GM12878 (cell line): ENCODE measurements around the gene MAP4. TPM values are rescaled to one million over a fixed set of nuclear protein-coding genes. Genes with fewer than 3 reads are reported as not detected.

ENCODE experiments used
- ATAC-seq: fragments of 200-7000 bp; cut with Tn5 transposase; 3 replicates; pipeline ENCODE4 v1.9.1; 2020; ENCODE audit warnings: mild to moderate bottlenecking, moderate library complexity
- BruUV-seq: library from RNA; stranded (reverse); fragments of 400-500 nt; replicated peaks from 2 replicates; lab custom pipeline; 2021; lab: Mats Ljungman, UMichigan
- CTCF ChIA-PET: fragments of 300-600 bp; sonication (Branson Sonifier 250); formaldehyde crosslinking; extraction: SDS; loops from one replicate; lab custom pipeline; 2021; ENCODE audit warnings: inconsistent platforms; lab: Yijun Ruan, JAX
- POLR2A ChIA-PET: fragments of 350-600 bp; formaldehyde crosslinking; extraction: SDS; loops from one replicate; lab custom pipeline; 2021; ENCODE audit warnings: inconsistent platforms; lab: Charles Lee
- RAD21 ChIA-PET: fragments of 300-600 bp; sonication (Branson Sonifier 250); formaldehyde crosslinking; loops from one replicate; lab custom pipeline; 2023; ENCODE audit warnings: antibody characterized with exemption; ENCODE audit not compliant: unreplicated experiment; lab: Charles Lee
- SMC1A ChIA-PET: fragments of 300-600 bp; sonication (Branson Sonifier 250); formaldehyde crosslinking; loops from one replicate; lab custom pipeline; 2023; ENCODE audit not compliant: unreplicated experiment, uncharacterized antibody; lab: Charles Lee
- DNase-seq: peaks from one replicate; pipeline ENCODE4 v3.0.0-alpha.2; 2011; ENCODE audit warnings: low read depth, low spot score
- FAIRE-seq: peaks from 3 replicates; lab custom pipeline; 2011; peaks lifted over from hg19 to GRCh38; lab: Jason Lieb, UNC
- H2AFZ ChIP-seq: 2 replicates; pipeline ENCODE4 v1.6.0; 2011; ENCODE audit warnings: low read depth, low read length, control low read depth; ENCODE audit not compliant: control insufficient read depth
- H3K27ac ChIP-seq: 2 replicates; pipeline ENCODE4 v1.5.1; 2011; ENCODE audit warnings: control low read depth; ENCODE audit not compliant: control insufficient read depth, insufficient read depth
- H3K27me3 ChIP-seq, 2 experiments: replicated peaks in 1 of 2; 2 replicates each; pipeline versions ENCODE4 v1.6.0 to v1.6.1; 2011; ENCODE audit warnings: low read length in 1 of 2; ENCODE audit not compliant: control insufficient read depth in 2 of 2, insufficient read depth in 2 of 2
- H3K36me3 ChIP-seq, 2 experiments: 2 replicates each; pipeline ENCODE4 v1.5.1; 2011; ENCODE audit warnings: low read length in 1 of 2; ENCODE audit not compliant: control insufficient read depth in 2 of 2, insufficient read depth in 2 of 2
- H3K4me1 ChIP-seq: 2 replicates; pipeline ENCODE4 v1.6.1; 2011; ENCODE audit warnings: mild to moderate bottlenecking, low read length, moderate library complexity, mixed read lengths; ENCODE audit not compliant: control insufficient read depth, insufficient read depth
- H3K4me2 ChIP-seq: 2 replicates; pipeline ENCODE4 v1.6.0; 2011; ENCODE audit warnings: control low read depth; ENCODE audit not compliant: control insufficient read depth, insufficient read depth
- H3K4me3 ChIP-seq: fragments of 200-600 bp; sonication (generic); 2 replicates; pipeline ENCODE4 v1.5.1; 2016
- H3K79me2 ChIP-seq: 2 replicates; pipeline ENCODE4 v1.6.0; 2011; ENCODE audit warnings: low read length; ENCODE audit not compliant: control insufficient read depth, insufficient read depth
- H3K9ac ChIP-seq: 2 replicates; pipeline ENCODE4 v1.8.0; 2011; ENCODE audit warnings: low read length, control low read depth, mixed read lengths; ENCODE audit not compliant: control insufficient read depth, insufficient read depth
- H3K9me3 ChIP-seq: replicated peaks from 3 replicates; pipeline ENCODE4 v1.5.1; 2011; ENCODE audit warnings: mild to moderate bottlenecking, low read length; ENCODE audit not compliant: control insufficient read depth, insufficient read depth
- H4K20me1 ChIP-seq: 2 replicates; pipeline ENCODE4 v1.6.0; 2011; ENCODE audit not compliant: control insufficient read depth, insufficient read depth
- BMI1 ChIP-seq: fragments of 450-650 bp; IDR thresholded peaks from 2 replicates; pipeline ENCODE4 v1.6.1; 2016; ENCODE audit warnings: mild to moderate bottlenecking, moderate library complexity, borderline replicate concordance
- ELK1 ChIP-seq: IDR thresholded peaks from 2 replicates; pipeline ENCODE4 v1.6.1; 2012; ENCODE audit warnings: low read depth, low read length, improper control_type of control experiment
- HCFC1 ChIP-seq: fragments of 150-350 bp; IDR thresholded peaks from 2 replicates; pipeline ENCODE4 v1.6.1; 2014; ENCODE audit warnings: low read length
- HDAC2 ChIP-seq: fragments of 200-600 bp; sonication (generic); IDR thresholded peaks from 2 replicates; pipeline ENCODE4 v1.6.1; 2017
- HDGF ChIP-seq: fragments of 450-650 bp; IDR thresholded peaks from 2 replicates; pipeline ENCODE4 v1.6.1; 2016; ENCODE audit warnings: antibody characterized with exemption
- SUZ12 ChIP-seq: fragments of 200-600 bp; sonication (generic); IDR thresholded peaks from one replicate; pipeline ENCODE4 v1.6.1; 2018; ENCODE audit warnings: antibody characterized with exemption, mild to moderate bottlenecking; ENCODE audit not compliant: unreplicated experiment
- WGBS: methylation state at CpG from one replicate; pipeline ENCODE4 v1.1.6; 2016; ENCODE audit warnings: low lambda C conversion rate; ENCODE audit not compliant: insufficient replicate concordance, insufficient coverage; ENCODE audit errors: missing lambda C conversion rate; 5-methylcytosine and 5-hydroxymethylcytosine counted together
- in situ Hi-C: fragments of 300-500 bp; cut with MboI; formaldehyde crosslinking; loops from 9 replicates; pipeline ENCODE4 v1.14.3; 2018; ENCODE audit warnings: mixed read lengths
- intact Hi-C: fragments of 100-400 bp; cut with micrococcal nuclease; formaldehyde crosslinking; loops from one replicate; pipeline ENCODE4 v1.14.2; 2022; ENCODE audit not compliant: unreplicated experiment
- polyA plus RNA-seq, 11 experiments: library from polyadenylated mRNA; depleted of rRNA in 4 of 11; unstranded in 6 of 11; stranded (reverse) in 5 of 11; fragments of >200 nt; fragmentation: Nextera tagmentation in 4 of 11; fragmentation: Illumina TruSeq in 1 of 11; extraction: Ambion mirVana in 4 of 11; extraction: Trizol in 1 of 11; gene quantifications; 1 replicate in 1 of 11; 2 replicates in 10 of 11; pipeline versions ENCODE4 v1.2.1 to v1.2.3, GENCODE V29; 2011 to 2016; ENCODE audit warnings: inconsistent platforms in 2 of 11, missing spikeins in 2 of 11, low read depth in 1 of 11
- total RNA-seq, 4 experiments: library from RNA; depleted of rRNA in 3 of 4; stranded (reverse); fragments of >200 nt in 3 of 4; fragmentation: Illumina TruSeq in 1 of 4; extraction: Trizol in 1 of 4; gene quantifications; 2 replicates each; pipeline versions ENCODE4 v1.2.1 to v1.2.3, GENCODE V29; 2013 to 2021
- TF ChIP-seq, protein P1 (sequence below): IDR thresholded peaks from 2 replicates; pipeline ENCODE4 v1.6.1; 2012; ENCODE audit warnings: improper control_type of control experiment, low read depth, low read length; ENCODE audit not compliant: insufficient replicate concordance

The MAP4 gene
- total and polyA plus RNA-seq, 10 of the 15 experiments (the other 5 are each of a cell fraction or from before 2014, with no cell fraction given), result 22.2 to 145 (median 47.2) TPM

GRCh38 chr3:48057521-48057920 is 41.3 kb upstream of the MAP4 start:
- ATAC-seq (no peak), DNase-seq (no peak), FAIRE-seq (no peak)
- H3K4me1 ChIP-seq, result no peaks in the 10 kb centered on the region
- in situ Hi-C loops, result no loop called here
- H3K79me2 ChIP-seq, result peaks cover 30% of the 10 kb centered on the region
- TF ChIP-seq HCFC1, result no peak
- TF ChIP-seq HDAC2, result no peak
- TF ChIP-seq, protein P1, sequence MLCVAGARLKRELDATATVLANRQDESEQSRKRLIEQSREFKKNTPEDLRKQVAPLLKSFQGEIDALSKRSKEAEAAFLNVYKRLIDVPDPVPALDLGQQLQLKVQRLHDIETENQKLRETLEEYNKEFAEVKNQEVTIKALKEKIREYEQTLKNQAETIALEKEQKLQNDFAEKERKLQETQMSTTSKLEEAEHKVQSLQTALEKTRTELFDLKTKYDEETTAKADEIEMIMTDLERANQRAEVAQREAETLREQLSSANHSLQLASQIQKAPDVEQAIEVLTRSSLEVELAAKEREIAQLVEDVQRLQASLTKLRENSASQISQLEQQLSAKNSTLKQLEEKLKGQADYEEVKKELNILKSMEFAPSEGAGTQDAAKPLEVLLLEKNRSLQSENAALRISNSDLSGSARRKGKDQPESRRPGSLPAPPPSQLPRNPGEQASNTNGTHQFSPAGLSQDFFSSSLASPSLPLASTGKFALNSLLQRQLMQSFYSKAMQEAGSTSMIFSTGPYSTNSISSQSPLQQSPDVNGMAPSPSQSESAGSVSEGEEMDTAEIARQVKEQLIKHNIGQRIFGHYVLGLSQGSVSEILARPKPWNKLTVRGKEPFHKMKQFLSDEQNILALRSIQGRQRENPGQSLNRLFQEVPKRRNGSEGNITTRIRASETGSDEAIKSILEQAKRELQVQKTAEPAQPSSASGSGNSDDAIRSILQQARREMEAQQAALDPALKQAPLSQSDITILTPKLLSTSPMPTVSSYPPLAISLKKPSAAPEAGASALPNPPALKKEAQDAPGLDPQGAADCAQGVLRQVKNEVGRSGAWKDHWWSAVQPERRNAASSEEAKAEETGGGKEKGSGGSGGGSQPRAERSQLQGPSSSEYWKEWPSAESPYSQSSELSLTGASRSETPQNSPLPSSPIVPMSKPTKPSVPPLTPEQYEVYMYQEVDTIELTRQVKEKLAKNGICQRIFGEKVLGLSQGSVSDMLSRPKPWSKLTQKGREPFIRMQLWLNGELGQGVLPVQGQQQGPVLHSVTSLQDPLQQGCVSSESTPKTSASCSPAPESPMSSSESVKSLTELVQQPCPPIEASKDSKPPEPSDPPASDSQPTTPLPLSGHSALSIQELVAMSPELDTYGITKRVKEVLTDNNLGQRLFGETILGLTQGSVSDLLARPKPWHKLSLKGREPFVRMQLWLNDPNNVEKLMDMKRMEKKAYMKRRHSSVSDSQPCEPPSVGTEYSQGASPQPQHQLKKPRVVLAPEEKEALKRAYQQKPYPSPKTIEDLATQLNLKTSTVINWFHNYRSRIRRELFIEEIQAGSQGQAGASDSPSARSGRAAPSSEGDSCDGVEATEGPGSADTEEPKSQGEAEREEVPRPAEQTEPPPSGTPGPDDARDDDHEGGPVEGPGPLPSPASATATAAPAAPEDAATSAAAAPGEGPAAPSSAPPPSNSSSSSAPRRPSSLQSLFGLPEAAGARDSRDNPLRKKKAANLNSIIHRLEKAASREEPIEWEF, result no peak
- no peak for TF ChIP-seq BMI1
- no peak for TF ChIP-seq ELK1
- TF ChIP-seq SUZ12, result no peak
- TF ChIP-seq HDGF, result no peak
- SMC1A ChIA-PET, result no interaction called here
- intact Hi-C loops, result no loop called here
- CTCF ChIA-PET, result no interaction called here
- BruUV-seq, result no TSS peak
- no peak overlapping the region for H3K27ac ChIP-seq
- H3K9ac ChIP-seq, result no peak overlapping the region
- H2AFZ ChIP-seq, result no peak overlapping the region
- H3K4me2 ChIP-seq, result no peak overlapping the region
- POLR2A ChIA-PET, result interaction anchor here (0.5 kb wide), 1 partner anchor 225 kb away, joined by 4 read pairs; no protein-coding TSS in a partner anchor
- no peaks in the 10 kb centered on the region; a peak in 1 of 4 replicates for H3K36me3 ChIP-seq
- no peaks in the 10 kb centered on the region for H3K27me3 ChIP-seq
- H3K4me3 ChIP-seq, result no peak overlapping the region
- no peaks in the 10 kb centered on the region; the same call in 1 of the 3 replicates for H3K9me3 ChIP-seq
- RAD21 ChIA-PET, result no interaction called here
- no peaks in the 10 kb centered on the region for H4K20me1 ChIP-seq
- WGBS, result 98% methylated on average over 2 of the region's 2 CpGs
